Activated naive CD4-positive, alpha-beta T cell treated with anti-CD3 and anti-CD28 coated beads, Interleukin-2, amount 50 U/mL, for 24 hours (primary cell): ENCODE data around the gene CERCAM.
"Not testable (repeated sequence)": the region's sequence is repeated elsewhere in the genome, so short reads cannot be mapped to it uniquely, and the experiment has no call there.

Source experiments
- H3K27ac Mint-ChIP-seq: one replicate; pipeline ENCODE4 v1.8.0; 2021; ENCODE audit warnings: mild to moderate bottlenecking, mixed read lengths
- H3K27me3 Mint-ChIP-seq: one replicate; pipeline ENCODE4 v1.8.0; 2021; ENCODE audit warnings: mixed read lengths
- H3K36me3 Mint-ChIP-seq: one replicate; pipeline ENCODE4 v1.8.0; 2021; ENCODE audit warnings: mixed read lengths
- H3K4me1 Mint-ChIP-seq: one replicate; pipeline ENCODE4 v1.8.0; 2021; ENCODE audit warnings: mixed read lengths
- H3K4me3 Mint-ChIP-seq: one replicate; pipeline ENCODE4 v1.8.0; 2021; ENCODE audit warnings: mild to moderate bottlenecking, mixed read lengths
- H3K9me3 Mint-ChIP-seq: one replicate; pipeline ENCODE4 v1.8.0; 2021; ENCODE audit warnings: mixed read lengths

CERCAM gene

GRCh38 chr9:128422783-128423150 lies 2.1 kb downstream of the CERCAM start:
- Mint-ChIP-seq H3K4me3 (no peak overlapping the region), H3K27me3 (peaks cover 2% of the 10 kb centered on the region), H3K9me3 (no peaks in the 10 kb centered on the region), H3K27ac (no peak overlapping the region), H3K4me1 (peaks cover 9% of the 10 kb centered on the region), H3K36me3 (no peaks in the 10 kb centered on the region)

- H3K4me3 Mint-ChIP-seq, H3K9me3 Mint-ChIP-seq, H3K36me3 Mint-ChIP-seq, H3K27ac Mint-ChIP-seq, H3K27me3 Mint-ChIP-seq, H3K4me1 Mint-ChIP-seq: not testable (repeated sequence)
Observed at GRCh38 chr9:128423356-128423755, 2.7 kb downstream of the CERCAM start.

GRCh38 chr9:128424268-128424780 lies 3.7 kb downstream of the CERCAM start:
- Mint-ChIP-seq H3K4me3 (no peak overlapping the region), H3K36me3 (no peaks in the 10 kb centered on the region), H3K27ac (no peak overlapping the region), H3K27me3 (no peaks in the 10 kb centered on the region), H3K9me3 (no peaks in the 10 kb centered on the region), H3K4me1 (peaks cover 7% of the 10 kb centered on the region)

- no peaks in the 10 kb centered on the region for H3K36me3 Mint-ChIP-seq
- H3K27ac Mint-ChIP-seq = no peak overlapping the region
- no peak overlapping the region for H3K4me3 Mint-ChIP-seq
- H3K9me3 Mint-ChIP-seq = no peaks in the 10 kb centered on the region
- H3K27me3 Mint-ChIP-seq = no peaks in the 10 kb centered on the region
- no peaks in the 10 kb centered on the region for H3K4me1 Mint-ChIP-seq
Observed at GRCh38 chr9:128428644-128429512, 8.2 kb downstream of the CERCAM start.

- H3K36me3 Mint-ChIP-seq = no peaks in the 10 kb centered on the region
- no peak overlapping the region for H3K27ac Mint-ChIP-seq
- H3K27me3 Mint-ChIP-seq = no peaks in the 10 kb centered on the region
- no peaks in the 10 kb centered on the region for H3K4me1 Mint-ChIP-seq
- H3K4me3 Mint-ChIP-seq = no peak overlapping the region
- H3K9me3 Mint-ChIP-seq = no peaks in the 10 kb centered on the region
Observed at GRCh38 chr9:128429513-128430086, 8.9 kb downstream of the CERCAM start.

GRCh38 chr9:128431207-128431606 lies 10.6 kb downstream of the CERCAM start:
- Mint-ChIP-seq H3K36me3 (no peaks in the 10 kb centered on the region), H3K4me3 (no peak overlapping the region), H3K4me1 (no peaks in the 10 kb centered on the region), H3K27me3 (no peaks in the 10 kb centered on the region), H3K27ac (no peak overlapping the region), H3K9me3 (no peaks in the 10 kb centered on the region)

GRCh38 chr9:128434340-128434739 lies 13.7 kb downstream of the CERCAM start:
- Mint-ChIP-seq H3K27me3 (no peaks in the 10 kb centered on the region), H3K9me3 (no peaks in the 10 kb centered on the region), H3K4me1 (peaks cover 4% of the 10 kb centered on the region), H3K27ac (no peak overlapping the region), H3K4me3 (no peak overlapping the region), H3K36me3 (no peaks in the 10 kb centered on the region)

- no peak overlapping the region for H3K4me3 Mint-ChIP-seq
- H3K36me3 Mint-ChIP-seq = no peaks in the 10 kb centered on the region
- peaks cover 4% of the 10 kb centered on the region for H3K4me1 Mint-ChIP-seq
- no peak overlapping the region for H3K27ac Mint-ChIP-seq
- no peaks in the 10 kb centered on the region for H3K27me3 Mint-ChIP-seq
- H3K9me3 Mint-ChIP-seq = no peaks in the 10 kb centered on the region
Observed at GRCh38 chr9:128435611-128436010, 15.0 kb downstream of the CERCAM start.

- no peaks in the 10 kb centered on the region for H3K9me3 Mint-ChIP-seq
- no peaks in the 10 kb centered on the region for H3K36me3 Mint-ChIP-seq
- H3K27ac Mint-ChIP-seq = peak overlapping the region; percentile 12
- H3K4me1 Mint-ChIP-seq = peaks cover 4% of the 10 kb centered on the region
- no peak overlapping the region for H3K4me3 Mint-ChIP-seq
- H3K27me3 Mint-ChIP-seq = no peaks in the 10 kb centered on the region
Observed at GRCh38 chr9:128438343-128439109, 17.9 kb downstream of the CERCAM start.

- Mint-ChIP-seq H3K4me3 (no peak overlapping the region), H3K9me3 (no peaks in the 10 kb centered on the region), H3K27ac (no peak overlapping the region), H3K36me3 (no peaks in the 10 kb centered on the region), H3K4me1 (peaks cover 4% of the 10 kb centered on the region), H3K27me3 (no peaks in the 10 kb centered on the region)
Observed at GRCh38 chr9:128439273-128439672, 18.6 kb downstream of the CERCAM start.

- Mint-ChIP-seq H3K36me3 (no peaks in the 10 kb centered on the region), H3K4me1 (peaks cover 4% of the 10 kb centered on the region), H3K27me3 (no peaks in the 10 kb centered on the region), H3K4me3 (no peak overlapping the region), H3K9me3 (no peaks in the 10 kb centered on the region), H3K27ac (peak overlapping the region; percentile 51)
Observed at GRCh38 chr9:128442150-128442549, 21.5 kb downstream of the CERCAM start.

- H3K27me3 Mint-ChIP-seq, H3K9me3 Mint-ChIP-seq, H3K36me3 Mint-ChIP-seq, H3K27ac Mint-ChIP-seq, H3K4me1 Mint-ChIP-seq, H3K4me3 Mint-ChIP-seq: not testable (repeated sequence)
Observed at GRCh38 chr9:128446505-128446904, 25.8 kb downstream of the CERCAM start.

- no peaks in the 10 kb centered on the region for H3K27me3 Mint-ChIP-seq
- H3K36me3 Mint-ChIP-seq = no peaks in the 10 kb centered on the region
Observed at GRCh38 chr9:128448746-128449145, 28.1 kb downstream of the CERCAM start.

GRCh38 chr9:128454991-128455390 lies 34.3 kb downstream of the CERCAM start:
- Mint-ChIP-seq H3K27me3 (no peaks in the 10 kb centered on the region), H3K4me3 (peak overlapping the region; percentile 49), H3K4me1 (peaks cover 12% of the 10 kb centered on the region), H3K9me3 (no peaks in the 10 kb centered on the region), H3K27ac (peak overlapping the region; percentile 15), H3K36me3 (no peaks in the 10 kb centered on the region)

More at GRCh38 chr9:128448746-128449145, 28.1 kb downstream of the CERCAM start:
- H3K9me3 Mint-ChIP-seq = no peaks in the 10 kb centered on the region
- no peaks in the 10 kb centered on the region for H3K4me1 Mint-ChIP-seq
- H3K4me3 Mint-ChIP-seq = no peak overlapping the region
- H3K27ac Mint-ChIP-seq = no peak overlapping the region

- H3K9me3 Mint-ChIP-seq = no peaks in the 10 kb centered on the region
- no peaks in the 10 kb centered on the region for H3K27me3 Mint-ChIP-seq
- H3K4me3 Mint-ChIP-seq = peak within 1 kb of the TSS; percentile 93
- H3K4me1 Mint-ChIP-seq = peaks cover 12% of the 10 kb centered on the region
- H3K27ac Mint-ChIP-seq = peak within 1 kb of the TSS; percentile 85
- no peaks in the 10 kb centered on the region for H3K36me3 Mint-ChIP-seq
Observed at GRCh38 chr9:128455849-128456612, 35.4 kb downstream of the CERCAM start, which contains the start of gene ODF2. TSS of gene ODF2 (plus strand) at chr9:128456006. CDS start at chr9:128456092, 86 bp downstream.
